ENCODE results near the gene ANKZF1. TPM values are rescaled to one million over a fixed set of nuclear protein-coding genes. Genes with fewer than 3 reads are reported as not detected.

Gene ANKZF1, protein sequence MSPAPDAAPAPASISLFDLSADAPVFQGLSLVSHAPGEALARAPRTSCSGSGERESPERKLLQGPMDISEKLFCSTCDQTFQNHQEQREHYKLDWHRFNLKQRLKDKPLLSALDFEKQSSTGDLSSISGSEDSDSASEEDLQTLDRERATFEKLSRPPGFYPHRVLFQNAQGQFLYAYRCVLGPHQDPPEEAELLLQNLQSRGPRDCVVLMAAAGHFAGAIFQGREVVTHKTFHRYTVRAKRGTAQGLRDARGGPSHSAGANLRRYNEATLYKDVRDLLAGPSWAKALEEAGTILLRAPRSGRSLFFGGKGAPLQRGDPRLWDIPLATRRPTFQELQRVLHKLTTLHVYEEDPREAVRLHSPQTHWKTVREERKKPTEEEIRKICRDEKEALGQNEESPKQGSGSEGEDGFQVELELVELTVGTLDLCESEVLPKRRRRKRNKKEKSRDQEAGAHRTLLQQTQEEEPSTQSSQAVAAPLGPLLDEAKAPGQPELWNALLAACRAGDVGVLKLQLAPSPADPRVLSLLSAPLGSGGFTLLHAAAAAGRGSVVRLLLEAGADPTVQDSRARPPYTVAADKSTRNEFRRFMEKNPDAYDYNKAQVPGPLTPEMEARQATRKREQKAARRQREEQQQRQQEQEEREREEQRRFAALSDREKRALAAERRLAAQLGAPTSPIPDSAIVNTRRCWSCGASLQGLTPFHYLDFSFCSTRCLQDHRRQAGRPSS
- 41.4 and 52.1 TPM in 2 replicates for total RNA-seq

DNA sequence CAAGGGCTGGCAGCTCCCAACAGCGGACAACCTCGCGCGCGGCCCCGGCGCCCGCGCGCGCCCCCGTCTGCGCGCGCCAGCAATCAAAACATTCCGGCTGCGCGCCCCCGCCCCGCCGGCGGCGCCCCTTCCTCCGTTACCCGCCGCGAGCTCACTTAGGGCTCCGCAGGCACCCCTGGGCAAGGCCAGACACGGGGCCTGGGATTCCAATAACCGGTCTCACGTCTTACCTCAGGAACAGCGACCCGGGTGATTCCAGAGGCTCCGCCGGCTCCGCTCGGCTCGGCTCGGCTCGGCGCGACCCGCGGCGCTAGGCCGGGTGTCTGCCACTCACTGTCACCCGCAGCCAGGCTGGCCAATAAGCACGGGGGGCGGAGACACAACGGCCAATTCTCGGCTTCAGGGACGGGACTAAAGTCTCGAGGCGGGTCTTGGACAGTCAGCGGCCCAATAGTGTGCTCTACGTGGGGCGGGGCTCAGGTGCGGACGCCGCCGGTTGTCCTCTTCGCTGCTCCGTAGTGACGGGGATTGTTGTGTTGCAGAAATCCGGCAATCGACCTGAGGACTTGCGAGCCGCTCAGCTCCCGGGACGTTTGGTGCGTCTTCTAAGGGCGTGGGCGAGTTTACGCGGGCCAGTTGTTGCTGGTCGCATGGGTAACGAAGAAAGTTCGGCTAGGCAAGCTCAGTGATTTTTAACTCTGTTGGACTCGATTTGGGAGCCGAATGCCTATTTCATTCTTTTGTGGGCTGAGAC is at the start of gene ANKZF1, which contains the start of gene ATG9A:
TSS of gene ANKZF1 (plus strand) at position 502 of the 754 bp plus-strand sequence. CDS start 452 bp downstream, outside the sequence.
TSS of gene ATG9A (minus strand) at position 332 of the 754 bp plus-strand sequence. CDS start 1,612 bp downstream, outside the sequence.

DNA sequence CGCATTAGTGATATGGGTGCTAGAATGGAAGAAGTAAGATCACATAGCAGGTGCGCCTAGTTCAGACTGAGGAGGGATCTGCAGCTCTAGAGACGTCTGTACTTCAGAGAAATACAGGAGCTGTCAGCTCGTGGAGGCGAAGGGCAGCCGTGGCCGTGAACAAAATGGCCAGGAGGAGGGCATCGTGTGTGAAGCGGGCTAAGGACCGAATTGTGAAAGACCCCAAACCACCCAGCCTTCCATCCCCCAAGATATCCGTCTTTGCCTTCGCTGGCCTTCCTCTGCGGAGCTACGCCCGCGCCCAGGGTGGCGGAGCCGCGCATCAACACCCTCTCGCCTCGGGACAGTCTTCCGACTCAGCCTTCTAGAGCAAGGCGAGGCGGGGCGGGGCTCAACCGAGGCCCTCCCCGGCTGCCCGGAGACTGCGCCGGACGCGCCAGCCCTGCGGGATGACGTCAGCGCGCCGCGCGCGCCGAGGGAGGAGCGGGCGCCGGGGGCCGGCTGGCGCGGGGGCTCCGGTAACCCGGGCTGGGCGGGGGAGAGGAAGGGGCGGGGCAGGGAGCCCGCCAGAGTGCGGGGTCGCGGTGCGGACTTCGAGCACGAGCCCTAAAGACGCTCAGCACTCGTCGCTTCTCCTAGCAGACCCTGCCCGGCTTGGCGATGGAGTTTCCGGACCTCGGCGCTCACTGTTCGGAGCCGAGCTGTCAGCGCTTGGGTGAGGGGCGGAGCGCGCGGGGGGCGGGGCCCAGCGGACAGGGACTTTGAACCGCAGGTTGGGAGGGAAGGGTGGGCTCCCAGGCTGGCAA is 23.1 kb upstream of the ANKZF1 start, which contains the start of gene ZFAND2B:
TSS of gene ZFAND2B (plus strand) at position 455 of the 806 bp plus-strand sequence. CDS start at position 661, 206 bp downstream.

DNA sequence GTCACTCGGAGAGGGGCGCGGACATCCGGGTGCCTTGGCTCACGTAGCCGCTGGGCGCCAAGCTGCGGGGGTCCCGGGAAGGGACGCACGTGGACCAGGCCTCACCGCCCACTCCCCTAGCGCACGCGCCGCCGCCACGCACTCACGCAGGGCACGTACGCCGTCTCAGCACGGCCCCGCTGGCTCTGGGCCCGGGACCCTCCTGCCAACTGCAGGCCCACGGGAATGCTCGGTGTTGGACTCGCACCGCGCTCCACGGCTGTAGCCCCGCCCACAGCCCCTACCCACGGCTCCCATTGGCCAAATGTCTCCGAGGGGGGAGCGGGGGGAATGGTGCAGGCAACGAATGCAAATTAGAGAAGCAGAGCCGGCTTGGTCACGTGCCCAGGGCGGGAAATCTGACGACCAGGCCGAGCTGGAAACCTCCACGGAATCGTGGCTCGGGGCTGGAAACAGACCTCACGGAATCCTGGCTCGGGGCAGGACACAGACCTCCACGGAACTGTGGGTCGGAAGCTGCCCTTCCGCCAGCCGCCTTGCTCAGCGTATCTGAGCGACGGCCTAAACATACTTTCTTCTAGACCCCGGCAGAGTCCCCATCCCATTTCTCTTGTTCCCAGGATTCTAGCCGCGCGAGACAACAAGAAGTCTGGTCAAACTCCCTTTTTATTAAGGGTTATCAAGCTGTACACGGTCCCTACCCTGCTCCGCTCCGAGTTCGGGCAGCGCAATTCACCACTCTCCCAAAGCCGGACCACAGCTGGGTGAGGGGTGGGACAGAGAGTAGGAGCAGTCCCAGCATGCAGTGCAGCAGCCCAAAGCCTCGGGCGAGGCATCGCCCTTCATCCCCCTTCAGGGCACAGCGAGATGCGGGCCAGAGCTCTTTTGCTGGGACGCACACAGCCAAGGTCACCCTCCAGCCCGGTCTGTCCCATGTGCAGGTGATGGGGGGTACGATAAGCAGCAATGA is 10.6 kb upstream of the ANKZF1 start, which contains the start of gene ABCB6:
TSS of gene ABCB6 (minus strand) at position 227 of the 970 bp plus-strand sequence. CDS start 285 bp downstream, outside the sequence.

DNA sequence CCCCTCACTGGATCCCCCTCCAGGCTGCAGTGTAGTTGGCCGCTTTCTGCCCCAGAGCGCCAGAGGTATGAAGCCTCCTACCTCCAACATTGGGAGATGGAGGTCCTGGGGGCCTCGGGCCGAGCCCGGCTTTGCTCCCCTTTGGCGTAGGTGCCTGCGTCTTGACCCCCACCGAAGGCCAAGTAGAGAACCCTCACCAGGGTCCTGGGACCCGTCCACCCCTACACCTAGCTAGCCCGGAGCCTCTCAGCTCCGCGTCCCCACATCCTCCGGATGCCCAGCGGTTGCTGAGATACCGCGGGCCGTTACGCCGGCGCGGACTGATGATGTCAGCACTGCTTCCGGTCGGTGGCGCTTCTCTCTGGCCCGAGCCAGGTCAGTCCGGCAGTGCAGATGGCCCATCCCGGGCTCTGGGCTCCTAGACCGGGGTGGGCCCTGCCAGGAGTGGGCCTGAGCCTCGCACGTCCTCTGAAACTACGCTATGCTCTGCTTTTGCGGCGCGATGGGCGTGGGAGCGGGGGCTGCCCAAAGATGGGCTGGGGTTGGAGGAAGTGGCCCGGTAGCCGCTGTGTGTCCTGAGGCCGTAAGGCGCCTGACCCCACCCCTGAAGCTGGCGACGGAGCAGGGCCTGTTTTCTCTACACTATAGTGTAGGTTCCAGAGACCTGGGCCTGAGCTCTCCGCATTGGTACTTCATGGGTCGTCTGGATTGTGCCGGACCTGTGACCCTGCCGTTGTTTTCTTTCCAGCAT is 15.7 kb downstream of the ANKZF1 start, which contains the start of the genes GLB1L and STK16:
TSS of gene GLB1L (minus strand) at position 297 of the 751 bp plus-strand sequence. CDS start 1,871 bp downstream, outside the sequence.
TSS of gene STK16 (plus strand) at position 332 of the 751 bp plus-strand sequence. CDS start 521 bp downstream, outside the sequence.

DNA sequence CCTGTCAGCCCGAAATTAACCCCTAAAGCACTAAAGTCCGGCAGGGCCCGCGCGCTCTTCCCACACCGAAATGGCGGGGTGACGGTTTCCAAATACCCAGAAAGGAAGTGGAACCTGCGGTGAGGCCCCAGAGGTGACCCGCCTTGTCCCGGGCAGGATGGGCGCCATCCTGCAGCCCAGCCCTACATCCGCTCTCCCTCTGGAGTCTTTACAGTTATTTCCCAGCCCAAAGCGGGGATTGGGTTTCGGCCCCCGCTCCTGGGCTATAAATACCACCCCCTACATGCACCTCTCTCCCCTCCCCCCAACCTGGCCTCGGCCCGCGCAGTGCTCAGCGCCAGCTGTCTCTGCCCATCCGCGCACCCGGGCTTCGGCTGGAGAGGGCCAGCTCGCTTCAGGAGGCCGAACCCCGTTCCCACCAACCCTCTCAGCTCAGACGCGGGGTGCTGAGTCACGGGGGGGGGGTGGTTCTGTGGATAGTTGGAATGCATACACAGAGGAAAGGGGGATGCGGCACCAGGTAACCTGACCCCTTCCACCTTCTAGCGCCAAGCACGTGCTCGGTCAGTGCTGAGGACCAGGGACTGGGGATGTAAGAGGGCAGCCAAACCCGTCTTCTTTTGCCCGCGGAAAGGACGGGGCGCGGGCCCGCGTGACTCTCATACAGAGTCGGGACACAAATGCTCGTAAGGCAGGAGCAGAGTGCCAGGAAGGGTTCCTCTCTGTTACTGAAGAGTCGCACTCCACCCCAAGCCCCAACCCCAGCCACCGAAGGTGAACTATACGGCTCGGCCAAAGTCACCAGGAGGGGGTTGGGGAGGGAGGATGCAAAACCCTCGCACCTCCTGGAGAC is 23.5 kb downstream of the ANKZF1 start, which contains the start of gene TUBA4B:
TSS of gene TUBA4B (plus strand) at position 344 of the 853 bp plus-strand sequence. CDS start at position 509, 165 bp downstream.

DNA sequence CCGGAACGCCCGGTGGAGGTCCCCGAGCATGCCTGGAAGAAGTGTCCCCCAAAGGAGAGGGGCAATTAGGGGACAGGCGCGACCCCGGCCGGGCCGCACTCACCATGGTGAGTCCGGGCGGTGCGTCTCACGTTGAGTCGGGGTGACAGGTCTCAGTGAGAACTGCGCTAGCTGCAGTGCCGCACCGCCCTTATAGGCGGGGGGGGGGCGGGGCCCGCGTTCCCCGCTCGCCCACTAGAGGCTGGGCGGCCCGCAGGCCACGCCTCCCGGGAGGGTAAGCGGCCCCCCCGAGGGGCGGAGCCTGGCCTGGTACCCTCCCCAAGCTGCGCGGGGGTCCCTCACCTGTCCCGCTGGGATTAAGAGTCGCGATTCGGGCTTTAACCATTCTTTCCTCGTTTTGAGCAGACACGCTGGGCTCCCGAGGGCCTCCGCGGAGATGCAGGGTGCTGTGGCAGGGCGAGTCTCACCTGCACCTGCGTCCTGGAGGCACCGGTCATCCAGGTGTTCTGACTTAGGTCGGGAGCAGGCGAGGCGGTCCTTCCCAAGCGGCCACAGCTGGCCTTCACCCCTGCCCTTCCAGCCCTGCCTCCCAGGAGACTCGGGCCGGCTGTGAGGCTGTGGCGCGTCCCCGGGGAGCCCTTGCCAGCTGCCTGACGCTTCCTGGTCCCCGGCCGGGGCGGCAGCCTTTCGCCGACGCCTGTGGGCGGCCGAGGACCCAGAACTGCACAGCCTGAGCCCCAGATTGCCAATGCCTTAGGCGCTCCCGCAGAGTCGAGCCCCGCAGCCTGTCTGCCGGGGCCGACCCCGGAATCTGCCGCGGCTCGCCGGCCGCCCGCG is 24.4 kb downstream of the ANKZF1 start, which contains the start of gene TUBA4A:
TSS of gene TUBA4A (minus strand) at position 166 of the 837 bp plus-strand sequence. CDS start at position 106, 60 bp downstream.

DNA sequence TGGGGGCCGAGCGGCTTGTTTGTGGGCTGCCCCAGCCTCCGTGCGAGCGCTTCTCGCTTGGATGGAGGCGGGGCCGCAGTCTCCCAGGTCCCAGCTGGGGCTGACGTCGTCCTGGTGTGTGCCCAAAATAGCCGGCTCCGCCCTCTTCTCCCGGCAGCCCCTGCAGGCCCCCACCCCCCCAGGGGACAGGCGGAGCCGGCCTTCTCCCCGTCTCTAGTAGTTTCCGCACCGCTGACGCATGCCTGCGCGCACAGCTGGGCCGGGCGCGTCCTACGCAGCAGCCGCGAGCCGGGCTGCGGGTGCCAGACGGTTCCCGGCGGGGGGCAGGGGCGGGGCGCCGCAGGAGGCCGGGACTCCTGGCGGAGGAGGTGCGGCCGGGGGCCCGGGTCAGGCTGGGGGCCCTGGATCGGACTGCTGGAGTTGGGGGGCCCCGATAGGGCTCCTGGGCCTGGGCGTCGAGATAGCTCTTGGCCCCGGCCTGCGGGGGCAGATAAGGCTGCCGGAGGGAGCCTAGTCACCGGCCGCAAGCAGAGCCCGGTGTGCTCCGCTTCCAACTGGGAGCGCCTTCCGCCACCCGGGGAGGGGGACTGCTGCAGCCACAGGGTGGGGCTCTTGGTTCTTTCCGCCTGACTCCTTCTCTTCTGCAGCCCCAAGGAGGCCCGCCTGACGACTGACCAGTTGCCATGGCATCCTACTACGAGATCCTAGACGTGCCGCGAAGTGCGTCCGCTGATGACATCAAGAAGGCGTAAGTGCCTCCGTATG is 49.7 kb downstream of the ANKZF1 start, which contains the start of gene DNAJB2:
TSS of gene DNAJB2 (plus strand) at position 216 of the 765 bp plus-strand sequence. CDS start at position 684, 468 bp downstream.

Other genes starting within 250 kb of the ANKZF1 start
- gene FEV, start 244.6 kb upstream of the ANKZF1 start, total RNA-seq: not detected in 2 replicates
- not detected in 2 replicates for gene CRYBA2, start 236.4 kb upstream of the ANKZF1 start, total RNA-seq
- 0.03 TPM in 1 of 2 replicates, not detected in the other for gene CFAP65, start 188.3 kb upstream of the ANKZF1 start, total RNA-seq
- gene IHH, start 168.9 kb upstream of the ANKZF1 start, total RNA-seq: not detected in 2 replicates
- gene NHEJ1, start 69.0 kb upstream of the ANKZF1 start, total RNA-seq: 18.5 and 22.0 TPM in 2 replicates
- gene SLC23A3, start 59.8 kb upstream of the ANKZF1 start, total RNA-seq: 2.9 and 8.1 TPM in 2 replicates
- gene CNPPD1, start 52.9 kb upstream of the ANKZF1 start, total RNA-seq: 31.5 and 43.7 TPM in 2 replicates
- gene RETREG2, start 51.5 kb upstream of the ANKZF1 start, total RNA-seq: 75.5 and 88.8 TPM in 2 replicates
- gene ZFAND2B, start 23.0 kb upstream of the ANKZF1 start, total RNA-seq: 18.1 and 26.0 TPM in 2 replicates
- gene ABCB6, start 10.8 kb upstream of the ANKZF1 start, total RNA-seq: 69.9 and 77.9 TPM in 2 replicates
- gene ATG9A, start 170 bp upstream of the ANKZF1 start, total RNA-seq: 73.2 and 73.7 TPM in 2 replicates
- gene GLB1L, start 15.6 kb downstream of the ANKZF1 start, total RNA-seq: 12.1 and 14.9 TPM in 2 replicates
- gene STK16, start 15.7 kb downstream of the ANKZF1 start, total RNA-seq: 31.2 and 31.4 TPM in 2 replicates
- not detected in 2 replicates for gene TUBA4B, start 23.4 kb downstream of the ANKZF1 start, total RNA-seq
- 17.9 and 19.6 TPM in 2 replicates for gene TUBA4A, start 24.1 kb downstream of the ANKZF1 start, total RNA-seq
- 74.7 and 78.8 TPM in 2 replicates for gene DNAJB2, start 49.6 kb downstream of the ANKZF1 start, total RNA-seq
- 23.5 and 45.4 TPM in 2 replicates for gene PTPRN, start 79.6 kb downstream of the ANKZF1 start, total RNA-seq
- not detected in 2 replicates for gene RESP18, start 102.9 kb downstream of the ANKZF1 start, total RNA-seq
- 68.5 and 91.9 TPM in 2 replicates for gene DNPEP, start 158.1 kb downstream of the ANKZF1 start, total RNA-seq
- 1.1 and 3.0 TPM in 2 replicates for gene DES, start 188.6 kb downstream of the ANKZF1 start, total RNA-seq
- 45.7 and 87.2 TPM in 2 replicates for gene SPEG, start 205.0 kb downstream of the ANKZF1 start, total RNA-seq